ENCODE data around the gene TAOK2.

DNA sequence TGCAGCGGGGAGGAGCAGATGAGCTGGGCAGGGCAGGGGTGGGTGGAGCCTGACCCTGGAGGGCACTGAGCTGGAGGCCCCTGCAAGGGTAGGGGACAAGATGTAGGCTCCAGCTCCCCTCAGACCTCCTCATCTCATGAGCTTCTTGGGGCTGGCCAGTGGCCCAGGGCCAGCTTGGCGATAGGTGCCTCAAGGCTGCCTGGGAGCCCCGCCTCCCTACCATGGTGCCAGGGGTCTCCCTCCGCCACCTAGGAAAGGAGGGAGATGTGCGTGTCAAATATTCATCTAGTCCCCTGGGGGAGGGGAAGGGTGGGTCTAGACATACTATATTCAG, 17.9 kb downstream of the TAOK2 start:
- TF ChIP-seq CTCF (IDR thresholded peaks at IDR 0.05) (no peak), POLR2A (IDR thresholded peaks at IDR 0.05) (no peak)

Data from gastroesophageal sphincter (tissue), 3 donors.